Left renal pelvis (tissue), 4 donors: Measurements from ENCODE around the gene PIK3IP1. TPM values are rescaled to one million over a fixed set of nuclear protein-coding genes. Genes with fewer than 3 reads are reported as not detected.

Experiments
- DNase-seq, 4 donors: peaks; one replicate each; pipeline ENCODE4 v3.0.0-alpha.2; 2013; ENCODE audit warnings: low read depth in 4 of 4, low spot score in 3 of 4
- polyA plus RNA-seq, 4 donors: library from polyadenylated mRNA; unstranded; fragments of 120-200 nt; gene quantifications; one replicate each; pipeline ENCODE4 v1.2.1, GENCODE V29; 2013; ENCODE audit not compliant: insufficient read length in 4 of 4

The PIK3IP1 gene
- polyA plus RNA-seq, 4 donors, result 8.1 to 15.1 (median 12.9) TPM

- DNase-seq, result peak in 3 of 4 donors; percentile 43 to 65 (median 64)
These were observed 21.3 kb upstream of the PIK3IP1 start for GRCh38 chr22:31313366-31314147.

- no peak for DNase-seq
These were observed 15.9 kb upstream of the PIK3IP1 start for GRCh38 chr22:31308181-31308580.

- no peak for DNase-seq
These were observed 12.9 kb upstream of the PIK3IP1 start for GRCh38 chr22:31305194-31305593.

- no peak for DNase-seq
These were observed 10.2 kb upstream of the PIK3IP1 start for GRCh38 chr22:31302537-31302936.

GRCh38 chr22:31302006-31302405 lies 9.7 kb upstream of the PIK3IP1 start:
- DNase-seq, result no peak

GRCh38 chr22:31300896-31301295 lies 8.6 kb upstream of the PIK3IP1 start:
- no peak for DNase-seq

- no peak for DNase-seq
These were observed 3.8 kb upstream of the PIK3IP1 start for GRCh38 chr22:31295831-31296657.

GRCh38 chr22:31295360-31295759 lies 3.1 kb upstream of the PIK3IP1 start:
- DNase-seq, result no peak

- DNase-seq, result peak in 1 of 4 donors; percentile 41
These were observed 630 bp downstream of the PIK3IP1 start for GRCh38 chr22:31291481-31292235.

- DNase-seq, result peak; percentile 74 to 84 (median 76)
These were observed 1.5 kb downstream of the PIK3IP1 start for GRCh38 chr22:31290494-31291471.

GRCh38 chr22:31289344-31289743 lies 2.9 kb downstream of the PIK3IP1 start:
- no peak for DNase-seq

GRCh38 chr22:31288496-31289240 lies 3.6 kb downstream of the PIK3IP1 start:
- no peak for DNase-seq

GRCh38 chr22:31287818-31288495 lies 4.3 kb downstream of the PIK3IP1 start:
- no peak for DNase-seq

GRCh38 chr22:31286360-31287255 lies 5.7 kb downstream of the PIK3IP1 start:
- no peak for DNase-seq

GRCh38 chr22:31284281-31285155 lies 7.8 kb downstream of the PIK3IP1 start:
- no peak for DNase-seq

- no peak for DNase-seq
These were observed 9.4 kb downstream of the PIK3IP1 start for GRCh38 chr22:31282748-31283468.
